Heart right ventricle (tissue), 16 donors: ENCODE data around the gene KLHL14. TPM values are rescaled to one million over a fixed set of nuclear protein-coding genes. Genes with fewer than 3 reads are reported as not detected.

Experiments
- ATAC-seq, 8 donors: fragments of 200-7000 bp; cut with Tn5 transposase; one replicate each; pipeline ENCODE4 v1.9.1; 2020; ENCODE audit warnings: mild to moderate bottlenecking in 8 of 8, moderate library complexity in 8 of 8, moderate number of reproducible peaks in 1 of 8
- DNase-seq, 2 donors: peaks; one replicate each; pipeline ENCODE4 v3.0.0-alpha.2; 2020
- H3K27ac ChIP-seq, 10 donors: fragments of 200-600 bp; sonication (generic) in 2 of 10; one replicate each; pipeline versions ENCODE4 v1.5.0 to v1.8.0; 2020 to 2022; ENCODE audit warnings: mild to moderate bottlenecking in 3 of 10
- H3K27me3 ChIP-seq, 7 donors: fragments of 200-600 bp; one replicate each; pipeline ENCODE4 v1.8.0; 2021 to 2022; ENCODE audit warnings: mild to moderate bottlenecking in 2 of 7
- H3K36me3 ChIP-seq, 9 donors: fragments of 200-600 bp; sonication (generic) in 1 of 9; one replicate each; pipeline versions ENCODE4 v1.5.0 to v1.8.0; 2020 to 2022; ENCODE audit warnings: mild to moderate bottlenecking in 2 of 9
- H3K4me1 ChIP-seq, 9 donors: fragments of 200-600 bp; sonication (generic) in 1 of 9; one replicate each; pipeline versions ENCODE4 v1.5.0 to v1.8.0; 2020 to 2022; ENCODE audit warnings: mild to moderate bottlenecking in 4 of 9
- H3K4me3 ChIP-seq, 10 donors: fragments of 200-600 bp; sonication (generic) in 2 of 10; one replicate each; pipeline versions ENCODE4 v1.5.0 to v1.8.0; 2020 to 2022; ENCODE audit warnings: mild to moderate bottlenecking in 7 of 10, moderate library complexity in 2 of 10
- H3K9me3 ChIP-seq, 11 donors: fragments of 200-600 bp in 10 of 11; sonication (generic) in 2 of 11; one replicate each; pipeline versions ENCODE4 v1.5.0 to v1.8.0; 2013 to 2022; ENCODE audit warnings: mild to moderate bottlenecking in 2 of 11, control low read depth in 1 of 11, moderate library complexity in 1 of 11
- CTCF ChIP-seq, 9 donors: fragments of 200-600 bp; sonication (generic) in 2 of 9; IDR thresholded peaks; one replicate each; pipeline versions ENCODE4 v1.5.0 to v1.8.0; 2021 to 2022; ENCODE audit warnings: antibody characterized with exemption in 9 of 9, mild to moderate bottlenecking in 5 of 9, moderate library complexity in 1 of 9
- whole genome bisulfite sequencing, 2 donors: extraction: QIAGEN DNeasy Blood & Tissue Kit; methylation state at CpG; one replicate each; pipeline ENCODE4 v1.1.7; 2013; ENCODE audit warnings: inconsistent platforms in 1 of 2; 5-methylcytosine and 5-hydroxymethylcytosine counted together
- intact Hi-C, 10 donors: fragments of 100-400 bp; cut with DNase I; formaldehyde crosslinking; loops; one replicate each; pipeline versions ENCODE4 v1.11.1 to v1.14.2; 2022
- polyA plus RNA-seq, 2 donors: library from polyadenylated mRNA; stranded (reverse); fragments of 200-250 nt; gene quantifications; one replicate each; pipeline ENCODE4 v1.2.3, GENCODE V29; 2013
- total RNA-seq, 10 donors: library from RNA; stranded (reverse); fragmentation: NEBNext Ultra II Directional in 3 of 10; extraction: Animal tissue kit (Norgen Biotek cat#: 25700) in 3 of 10; gene quantifications; one replicate each; pipeline versions ENCODE4 v1.2.1 to v1.2.4, GENCODE V29; 2021 to 2023
- donor health status: Arrhythmogenic right ventricular cardiomyopathy.
- donor health status: ischemic (EF 13 %, LVEDD 7.1; RV severe dilation, severe dysfunction).
- donor health status: healthy with polysubstance abuse.
- donor health status: DM: no; HTN: yes; CAD: no.
- donor health status: DM: no; HTN: no; CAD: no.
- donor health status: ischemic (EF 25% LVEDD 6.9; RV normal size, moderate dysfunction).
- donor health status: ischemic (EF 25% LVEDD 5.7; RV mildly dilated, moderate dysfunction).
- donor health status: healthy.
- donor health status: DM: yes; HTN: yes; CAD: no.
- donor health status: Ischemic cardiomyopathy.
- donor health status: ischemic (EF 35%, LVEDD 5.7; RV mildly dilated, moderate dysfunction).
- donor health status: nonischemic (EF 11% LVEDD 7.7; RV severe dilation, severe dysfunction).
- donor health status: DM: yes; HTN: yes; CAD: no.
- donor health status: PGD.
- donor health status: ischemic (EF 29% LVEDD 5.4; RV normal size, mild dysfunction).
- donor health status: nonischemic (EF 23%, LVEDD 6.1; RV moderate dilation, normal function).

Gene KLHL14
- total and polyA plus RNA-seq, 12 donors = 0.04 to 0.28 (median 0.12) TPM; not detected in 5

DNA sequence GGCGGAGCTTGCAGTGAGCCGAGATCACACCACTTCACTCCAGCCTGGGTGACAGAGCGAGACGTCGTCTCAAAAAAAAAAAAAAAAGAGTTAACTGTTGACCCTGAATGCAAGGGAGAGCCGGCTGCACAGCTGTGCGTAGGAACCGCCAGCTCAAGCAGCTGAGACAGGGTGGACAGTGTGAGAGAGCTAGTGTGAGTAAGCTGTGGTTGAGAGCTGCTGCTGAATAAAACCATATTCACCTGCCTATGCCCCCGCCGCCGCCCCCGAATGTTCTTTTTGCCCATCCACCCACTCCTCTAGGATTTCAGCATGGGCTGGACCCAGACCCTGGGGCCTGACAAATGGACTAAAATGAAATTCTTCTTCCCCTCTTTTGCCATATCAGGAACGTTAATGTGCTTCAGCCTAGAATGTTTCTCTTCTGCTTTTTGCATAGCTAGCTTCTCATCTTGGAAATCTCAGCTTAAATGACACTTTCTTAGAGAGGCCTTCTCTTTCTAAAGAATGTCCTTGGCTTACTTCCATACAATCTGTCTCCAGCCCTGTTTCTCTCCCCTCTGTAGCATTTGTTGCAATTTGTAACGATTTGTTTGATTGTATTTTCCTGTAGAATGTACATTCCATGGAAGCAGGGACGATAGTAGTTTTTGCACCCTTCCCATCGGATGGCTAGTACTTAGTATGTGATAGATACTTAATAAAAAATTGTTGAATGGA lies 142.7 kb downstream of the KLHL14 start:
- Histone ChIP-seq H3K36me3 (no peaks in the 10 kb centered on the region), H3K27ac (no peak overlapping the region), H3K9me3 (peaks cover 0 to 2% (median 0%) of the 10 kb centered on the region in 11 donors), H3K4me1 (no peaks in the 10 kb centered on the region), H3K27me3 (no peaks in the 10 kb centered on the region), H3K4me3 (no peak overlapping the region)
- no peak for TF ChIP-seq CTCF (IDR thresholded peaks at IDR 0.05)
- ATAC-seq = peak in 2 of 8 donors; percentile 37 to 49
- WGBS, 2 donors = 70 to 75% methylated on average over 13 to 16 of the region's 16 CpGs
- DNase-seq = no peak
- intact Hi-C loops = no loop called here

- TF ChIP-seq CTCF (IDR thresholded peaks at IDR 0.05) = no peak
- no peaks in the 10 kb centered on the region for H3K27me3 ChIP-seq
- 85 to 98% methylated on average over 2 of the region's 2 CpGs for WGBS, 2 donors
- H3K27ac ChIP-seq = no peak overlapping the region
- no peak for DNase-seq
- no peak for ATAC-seq
- H3K9me3 ChIP-seq = no peaks in the 10 kb centered on the region
- no peak overlapping the region for H3K4me3 ChIP-seq
- H3K4me1 ChIP-seq = no peaks in the 10 kb centered on the region
- intact Hi-C loops = no loop called here
- H3K36me3 ChIP-seq = no peaks in the 10 kb centered on the region
These were observed 143.5 kb downstream of the KLHL14 start for GRCh38 chr18:32629292-32629691.

DNA sequence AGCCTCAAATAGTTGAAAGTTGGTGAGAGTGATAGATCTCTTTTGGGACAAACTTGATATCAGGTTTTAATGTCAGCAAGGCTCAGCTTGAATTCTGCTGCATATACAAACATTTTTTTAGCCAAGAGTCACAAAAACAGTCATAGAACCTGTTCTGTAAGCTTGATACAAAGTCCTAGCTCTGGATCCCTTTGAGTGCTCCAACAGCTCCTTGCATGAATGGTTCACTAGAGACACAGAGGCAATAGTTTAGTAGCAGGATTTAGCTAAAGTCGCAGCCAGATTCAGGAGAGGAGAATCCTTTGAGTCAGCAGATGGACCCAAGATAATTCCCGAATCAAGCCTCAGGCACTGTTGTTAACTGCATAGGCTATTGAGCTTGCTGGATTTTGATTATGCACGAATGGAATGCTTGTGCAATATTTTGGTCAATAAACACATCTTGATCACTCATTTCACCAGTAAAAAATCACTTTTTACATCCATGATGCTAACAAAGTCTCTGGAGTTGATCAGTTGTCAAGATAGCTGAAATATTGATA lies 148.6 kb downstream of the KLHL14 start:
- Histone ChIP-seq H3K36me3 (no peaks in the 10 kb centered on the region), H3K4me3 (no peak overlapping the region), H3K4me1 (no peaks in the 10 kb centered on the region), H3K9me3 (no peaks in the 10 kb centered on the region), H3K27me3 (no peaks in the 10 kb centered on the region), H3K27ac (no peak overlapping the region)
- intact Hi-C loops = no loop called here
- no peak for DNase-seq
- TF ChIP-seq CTCF (IDR thresholded peaks at IDR 0.05) = no peak
- ATAC-seq = no peak
- WGBS, 2 donors = 76 to 87% methylated on average over 3 of the region's 3 CpGs

DNA sequence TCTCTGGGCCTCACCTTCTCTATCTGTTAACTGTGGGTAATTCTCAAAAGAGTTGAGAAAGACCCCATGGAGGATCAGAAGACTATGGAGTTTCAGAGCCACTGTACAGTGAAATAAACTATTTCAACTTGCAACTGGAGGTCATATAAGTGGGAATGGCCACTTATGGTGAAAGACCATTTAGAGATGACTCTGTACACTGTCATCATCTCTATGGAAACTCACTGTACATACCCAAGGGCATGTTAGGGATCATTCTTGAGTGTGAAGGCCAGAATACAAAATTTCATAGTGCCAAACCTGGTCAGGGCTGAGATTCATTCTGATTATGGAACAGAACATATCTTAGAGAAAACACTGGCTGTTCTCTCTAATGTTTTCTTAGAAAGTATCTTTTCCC lies 149.3 kb downstream of the KLHL14 start:
- Histone ChIP-seq H3K9me3 (no peaks in the 10 kb centered on the region), H3K4me3 (no peak overlapping the region), H3K4me1 (no peaks in the 10 kb centered on the region), H3K27me3 (no peaks in the 10 kb centered on the region), H3K27ac (no peak overlapping the region), H3K36me3 (no peaks in the 10 kb centered on the region)
- DNase-seq (no peak), ATAC-seq (no peak)
- no peak for TF ChIP-seq CTCF (IDR thresholded peaks at IDR 0.05)
- intact Hi-C loops = no loop called here
